IPS-20b (cell line): ENCODE measurements around the gene PPP1R7.

Experiments
- H3K27ac ChIP-seq: one replicate; pipeline ENCODE4 v1.5.1; 2013; ENCODE audit warnings: low read length
- H3K27me3 ChIP-seq: 2 replicates; pipeline ENCODE4 v1.6.1; 2013; ENCODE audit warnings: mild to moderate bottlenecking, low read length, inconsistent platforms; ENCODE audit not compliant: insufficient read depth
- H3K36me3 ChIP-seq: 2 replicates; pipeline ENCODE4 v1.6.1; 2013; ENCODE audit warnings: low read depth, mild to moderate bottlenecking, inconsistent platforms, low read length, moderate library complexity; ENCODE audit not compliant: insufficient read depth
- H3K4me1 ChIP-seq: 2 replicates; pipeline ENCODE4 v1.6.1; 2013; ENCODE audit warnings: mild to moderate bottlenecking, control low read depth, inconsistent platforms, low read length, moderate library complexity; ENCODE audit not compliant: insufficient read depth
- H3K4me3 ChIP-seq: 2 replicates; pipeline ENCODE4 v1.5.1; 2013; ENCODE audit warnings: mild to moderate bottlenecking, low read length, inconsistent platforms
- H3K9ac ChIP-seq: 2 replicates; pipeline ENCODE4 v1.6.1; 2013; ENCODE audit warnings: low read depth, mild to moderate bottlenecking, inconsistent platforms, low read length, moderate library complexity
- H3K9me3 ChIP-seq: 2 replicates; pipeline ENCODE4 v1.6.1; 2013; ENCODE audit warnings: mild to moderate bottlenecking, low read depth, low read length, inconsistent platforms; ENCODE audit not compliant: insufficient read depth

PPP1R7 gene

GRCh38 chr2:241110607-241111439, 39.4 kb upstream of the PPP1R7 start:
- no peak overlapping the region for H3K9ac ChIP-seq

GRCh38 chr2:241111440-241111805, 38.8 kb upstream of the PPP1R7 start:
- Histone ChIP-seq H3K27me3 (no peaks in the 10 kb centered on the region), H3K27ac (no peak overlapping the region), H3K4me1 (no peaks in the 10 kb centered on the region), H3K36me3 (peaks cover 48% of the 10 kb centered on the region), H3K9ac (no peak overlapping the region), H3K4me3 (no peak overlapping the region), H3K9me3 (no peaks in the 10 kb centered on the region)

More at GRCh38 chr2:241110607-241111439, 39.4 kb upstream of the PPP1R7 start:
- no peak overlapping the region for H3K27ac ChIP-seq
- no peak overlapping the region for H3K4me3 ChIP-seq
- H3K27me3 ChIP-seq: no peaks in the 10 kb centered on the region
- H3K4me1 ChIP-seq: no peaks in the 10 kb centered on the region
- H3K9me3 ChIP-seq: no peaks in the 10 kb centered on the region
- H3K36me3 ChIP-seq: peaks cover 46% of the 10 kb centered on the region

GRCh38 chr2:241112046-241112445, 38.2 kb upstream of the PPP1R7 start:
- Histone ChIP-seq H3K9me3 (no peaks in the 10 kb centered on the region), H3K4me3 (no peak overlapping the region), H3K27me3 (no peaks in the 10 kb centered on the region), H3K4me1 (no peaks in the 10 kb centered on the region), H3K9ac (no peak overlapping the region), H3K27ac (no peak overlapping the region), H3K36me3 (peaks cover 45% of the 10 kb centered on the region)

- no peak overlapping the region for H3K27ac ChIP-seq
- no peak overlapping the region for H3K4me3 ChIP-seq
- no peaks in the 10 kb centered on the region for H3K27me3 ChIP-seq
- no peaks in the 10 kb centered on the region for H3K4me1 ChIP-seq
- H3K9me3 ChIP-seq: no peaks in the 10 kb centered on the region
- H3K9ac ChIP-seq: no peak overlapping the region
- H3K36me3 ChIP-seq: peaks cover 41% of the 10 kb centered on the region
Measured at GRCh38 chr2:241112592-241112991, 37.7 kb upstream of the PPP1R7 start.

- H3K36me3 ChIP-seq: peaks cover 35% of the 10 kb centered on the region
Measured at GRCh38 chr2:241114836-241115235, 35.4 kb upstream of the PPP1R7 start.

GRCh38 chr2:241115361-241115760, 34.9 kb upstream of the PPP1R7 start:
- peaks cover 36% of the 10 kb centered on the region for H3K36me3 ChIP-seq

More at GRCh38 chr2:241114836-241115235, 35.4 kb upstream of the PPP1R7 start:
- Histone ChIP-seq H3K4me3 (no peak overlapping the region), H3K4me1 (no peaks in the 10 kb centered on the region), H3K9me3 (no peaks in the 10 kb centered on the region), H3K27me3 (no peaks in the 10 kb centered on the region), H3K27ac (no peak overlapping the region), H3K9ac (no peak overlapping the region)

DNA sequence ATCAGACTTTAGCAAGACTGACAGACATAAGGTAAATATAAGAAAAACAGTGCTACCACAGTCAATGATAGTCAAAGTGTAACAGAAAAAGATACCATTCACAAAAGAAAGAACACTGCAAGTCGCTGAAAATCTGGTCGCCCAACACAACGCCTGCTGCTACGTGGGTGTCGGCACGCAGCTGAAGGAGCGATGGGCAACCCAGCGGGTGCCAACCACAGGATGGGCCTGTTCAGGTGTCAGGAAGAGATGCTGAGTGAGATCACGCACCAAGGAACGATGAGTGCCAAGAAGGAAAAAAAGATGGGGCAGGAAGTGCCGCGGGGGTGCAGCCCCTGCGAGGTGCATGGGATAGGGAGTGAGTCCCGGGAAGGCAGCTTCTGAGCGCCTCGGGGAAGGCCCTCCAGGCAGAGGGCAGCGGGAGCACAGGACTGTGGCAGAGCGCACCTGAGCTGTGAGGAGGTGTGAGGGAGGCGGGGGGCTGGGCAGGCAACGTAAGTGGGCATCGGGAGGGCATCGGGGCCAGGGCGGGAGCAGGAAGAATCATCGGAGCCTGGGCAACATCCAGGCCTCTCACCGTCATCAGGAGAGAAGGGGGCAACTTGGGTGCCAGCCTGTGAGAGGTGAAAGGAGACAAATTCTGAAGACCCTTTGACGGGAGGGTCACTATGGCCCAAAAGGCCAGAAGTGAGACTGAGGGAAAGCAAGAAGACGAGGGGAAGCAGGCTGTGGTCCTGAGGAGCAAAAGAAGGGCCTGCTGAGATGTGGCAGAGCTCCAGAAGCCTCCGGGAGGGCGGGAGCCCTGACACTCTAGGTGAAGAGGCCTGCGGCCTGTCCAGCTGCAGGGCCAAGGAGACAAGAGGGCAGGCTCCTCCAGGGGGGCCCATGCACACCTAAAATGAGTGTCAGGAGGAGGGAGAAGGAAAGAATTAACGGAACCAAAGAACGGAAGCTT, 33.4 kb upstream of the PPP1R7 start:
- Histone ChIP-seq H3K9ac (no peak overlapping the region), H3K36me3 (peaks cover 46% of the 10 kb centered on the region), H3K27ac (no peak overlapping the region), H3K9me3 (no peaks in the 10 kb centered on the region), H3K4me1 (no peaks in the 10 kb centered on the region), H3K27me3 (no peaks in the 10 kb centered on the region), H3K4me3 (no peak overlapping the region)

More at GRCh38 chr2:241115361-241115760, 34.9 kb upstream of the PPP1R7 start:
- Histone ChIP-seq H3K27ac (no peak overlapping the region), H3K9me3 (no peaks in the 10 kb centered on the region), H3K4me1 (no peaks in the 10 kb centered on the region), H3K4me3 (no peak overlapping the region), H3K9ac (no peak overlapping the region), H3K27me3 (no peaks in the 10 kb centered on the region)

DNA sequence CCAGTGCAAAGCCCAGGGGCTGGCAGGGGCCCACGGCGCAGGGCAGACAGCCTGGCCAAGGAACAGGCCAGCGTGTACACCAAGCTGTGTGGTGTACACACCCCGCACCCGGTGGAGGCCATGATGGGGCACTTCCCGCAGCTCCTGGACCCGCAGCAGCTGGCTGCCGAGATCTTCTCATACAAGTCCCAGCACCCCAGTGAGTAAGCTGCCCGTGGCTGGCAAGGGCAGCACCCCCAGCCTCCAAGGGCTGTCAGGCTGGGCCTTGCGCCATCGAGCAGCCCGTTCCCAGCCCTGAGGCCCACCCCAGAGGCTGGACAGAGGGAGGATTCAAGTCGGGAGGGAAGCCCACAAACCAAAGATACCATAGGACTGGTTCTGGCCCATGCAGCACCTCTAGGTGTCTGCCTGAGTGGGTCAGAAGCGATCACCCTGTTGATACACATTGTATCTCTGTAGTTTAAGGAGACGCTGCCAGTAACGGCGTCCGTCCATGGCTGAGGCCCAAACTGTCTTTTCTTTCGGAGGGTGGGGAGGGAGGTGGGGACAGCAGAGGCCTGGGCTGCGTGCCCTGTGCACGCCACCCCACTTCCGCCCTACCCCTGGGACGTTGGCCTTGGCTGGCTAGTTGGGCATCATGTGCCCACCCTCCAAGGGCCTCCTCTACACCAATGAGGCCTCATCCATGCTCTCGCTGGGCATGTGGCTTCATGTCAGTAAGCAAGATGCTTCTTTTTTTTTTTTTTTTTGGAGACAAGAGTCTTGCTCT, 31.3 kb upstream of the PPP1R7 start:
- Histone ChIP-seq H3K27ac (no peak overlapping the region), H3K9me3 (no peaks in the 10 kb centered on the region), H3K4me3 (no peak overlapping the region), H3K27me3 (no peaks in the 10 kb centered on the region), H3K36me3 (peaks cover 42% of the 10 kb centered on the region), H3K4me1 (no peaks in the 10 kb centered on the region), H3K9ac (no peak overlapping the region)

DNA sequence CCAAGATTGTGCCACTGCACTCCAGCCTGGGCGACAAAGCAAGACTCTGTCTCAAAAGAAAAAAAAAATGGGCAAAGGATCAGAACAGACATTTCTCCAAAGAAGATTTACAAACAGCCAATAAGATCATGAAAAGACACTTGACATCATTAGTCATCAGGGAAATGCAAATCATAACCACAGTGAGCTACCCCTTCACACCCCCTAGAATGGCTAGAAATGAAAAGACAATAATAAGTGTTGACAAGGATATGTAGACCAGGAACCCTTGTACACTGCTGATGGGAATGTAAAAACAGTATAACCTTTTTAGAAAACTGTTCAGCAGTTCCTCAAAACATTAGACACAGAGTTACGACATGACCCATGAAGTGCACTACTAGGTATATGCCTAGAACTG, 29.8 kb upstream of the PPP1R7 start:
- no peaks in the 10 kb centered on the region for H3K4me1 ChIP-seq
- H3K36me3 ChIP-seq: peaks cover 36% of the 10 kb centered on the region
- no peaks in the 10 kb centered on the region for H3K9me3 ChIP-seq
- H3K4me3 ChIP-seq: no peak overlapping the region
- no peaks in the 10 kb centered on the region for H3K27me3 ChIP-seq
- no peak overlapping the region for H3K9ac ChIP-seq
- no peak overlapping the region for H3K27ac ChIP-seq

DNA sequence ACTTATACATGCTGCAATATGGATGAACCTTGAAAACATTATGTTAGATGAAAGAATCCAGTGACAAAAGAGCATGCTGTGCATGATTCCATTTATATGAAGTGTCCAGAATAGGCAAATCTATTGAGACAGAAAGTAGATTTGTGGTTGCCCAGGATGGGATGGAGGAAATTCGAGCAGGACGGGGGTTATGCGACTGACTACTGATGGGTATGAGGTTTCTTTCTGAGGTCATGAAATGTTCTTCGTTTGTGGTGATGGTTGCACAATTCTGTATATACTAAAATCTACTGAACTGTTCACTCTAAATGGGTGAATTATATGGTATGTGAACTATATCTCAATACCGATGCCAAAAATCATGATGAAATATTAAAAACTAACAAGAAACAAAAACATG, 29.3 kb upstream of the PPP1R7 start:
- no peaks in the 10 kb centered on the region for H3K4me1 ChIP-seq
- H3K27ac ChIP-seq: no peak overlapping the region
- no peak overlapping the region for H3K9ac ChIP-seq
- no peaks in the 10 kb centered on the region for H3K27me3 ChIP-seq
- peaks cover 40% of the 10 kb centered on the region for H3K36me3 ChIP-seq
- no peaks in the 10 kb centered on the region for H3K9me3 ChIP-seq
- no peak overlapping the region for H3K4me3 ChIP-seq

DNA sequence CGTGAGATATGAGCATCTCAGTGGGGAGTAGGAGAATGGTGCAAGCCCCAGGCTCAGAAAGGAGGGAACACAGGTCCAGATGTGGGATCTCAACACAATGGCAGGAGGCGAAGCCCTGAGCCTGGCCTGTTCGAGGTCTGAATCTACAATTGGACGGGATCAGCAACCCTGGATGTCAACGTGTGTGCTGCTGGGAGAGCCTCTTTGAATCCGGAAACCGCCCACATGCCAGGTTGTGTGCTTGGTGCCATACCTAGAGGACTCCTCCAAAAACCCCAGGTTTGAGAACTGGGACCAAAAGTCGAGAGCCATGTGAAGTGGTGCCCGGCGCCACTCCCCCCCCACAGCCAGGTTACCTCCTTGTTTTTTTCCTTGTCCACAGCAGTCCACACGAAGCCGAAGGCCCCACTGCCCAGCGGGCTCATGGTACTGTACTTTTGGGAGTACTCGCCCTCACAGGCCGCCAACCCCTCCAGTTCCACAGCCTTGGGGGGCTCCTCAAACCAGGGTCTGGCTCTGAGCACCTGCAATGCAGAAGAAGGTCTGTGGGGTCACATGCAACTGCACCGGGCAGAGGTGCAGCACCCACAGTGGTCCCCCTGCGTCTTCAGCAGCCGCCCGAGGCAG, 27.8 kb upstream of the PPP1R7 start:
- H3K4me1 ChIP-seq: no peaks in the 10 kb centered on the region
- H3K9me3 ChIP-seq: no peaks in the 10 kb centered on the region
- no peak overlapping the region for H3K4me3 ChIP-seq
- no peak overlapping the region for H3K27ac ChIP-seq
- H3K27me3 ChIP-seq: no peaks in the 10 kb centered on the region
- H3K9ac ChIP-seq: no peak overlapping the region
- H3K36me3 ChIP-seq: peaks cover 48% of the 10 kb centered on the region
